GM23248 (cell line): ENCODE measurements around the gene TEAD2. TPM values are rescaled to one million over a fixed set of nuclear protein-coding genes. Genes with fewer than 3 reads are reported as not detected.
"Not testable (repeated sequence)": the region's sequence is repeated elsewhere in the genome, so short reads cannot be mapped to it uniquely, and the experiment has no call there.

Experiments used
- DNase-seq: peaks from one replicate; pipeline ENCODE4 v3.0.0-alpha.2; 2015
- H2AFZ ChIP-seq: fragments of 200-600 bp; sonication (generic); 2 replicates; pipeline ENCODE4 v1.6.1; 2016; ENCODE audit warnings: antibody characterized with exemption
- H3F3A ChIP-seq: fragments of 200-600 bp; sonication (generic); 2 replicates; pipeline ENCODE4 v1.6.1; 2016; ENCODE audit warnings: mild to moderate bottlenecking, antibody characterized with exemption, mixed run types; ENCODE audit not compliant: insufficient read depth
- H3K27ac ChIP-seq: fragments of 200-600 bp; sonication (generic); 2 replicates; pipeline ENCODE4 v1.5.1; 2016; ENCODE audit warnings: mild to moderate bottlenecking
- H3K27me3 ChIP-seq: fragments of 200-600 bp; sonication (generic); replicated peaks from 2 replicates; pipeline ENCODE4 v1.6.1; 2016; ENCODE audit warnings: mild to moderate bottlenecking; ENCODE audit not compliant: insufficient read depth
- H3K36me3 ChIP-seq: fragments of 200-600 bp; sonication (generic); 2 replicates; pipeline ENCODE4 v1.6.1; 2016; ENCODE audit warnings: low read depth, mild to moderate bottlenecking
- H3K4me1 ChIP-seq: fragments of 200-600 bp; sonication (generic); 2 replicates; pipeline ENCODE4 v1.6.1; 2016; ENCODE audit warnings: mild to moderate bottlenecking; ENCODE audit not compliant: insufficient read depth
- H3K4me2 ChIP-seq: fragments of 200-600 bp; sonication (generic); one replicate; pipeline ENCODE4 v1.6.1; 2016; ENCODE audit warnings: mild to moderate bottlenecking; ENCODE audit not compliant: unreplicated experiment
- H3K4me3 ChIP-seq: fragments of 200-600 bp; sonication (generic); 2 replicates; pipeline ENCODE4 v1.5.1; 2016; ENCODE audit warnings: mild to moderate bottlenecking
- H3K79me2 ChIP-seq: fragments of 200-600 bp; sonication (generic); 2 replicates; pipeline ENCODE4 v1.6.1; 2016; ENCODE audit warnings: mild to moderate bottlenecking; ENCODE audit not compliant: insufficient read depth
- H3K9ac ChIP-seq: fragments of 200-600 bp; sonication (generic); 2 replicates; pipeline ENCODE4 v1.6.1; 2016; ENCODE audit warnings: mild to moderate bottlenecking
- H3K9me2 ChIP-seq: fragments of 200-600 bp; sonication (generic); 2 replicates; pipeline ENCODE4 v1.6.1; 2016; ENCODE audit warnings: mixed run types, mild to moderate bottlenecking, moderate library complexity; ENCODE audit not compliant: insufficient read depth
- H3K9me3 ChIP-seq: fragments of 200-600 bp; sonication (generic); one replicate; pipeline ENCODE4 v1.6.1; 2017; ENCODE audit warnings: low read depth
- H4K20me1 ChIP-seq: fragments of 200-600 bp; sonication (generic); 2 replicates; pipeline ENCODE4 v1.6.0; 2016; ENCODE audit not compliant: insufficient read depth
- EZH2 ChIP-seq: fragments of 200-600 bp; sonication (generic); IDR thresholded peaks from 2 replicates; pipeline ENCODE4 v1.6.1; 2018; ENCODE audit warnings: antibody characterized with exemption, mild to moderate bottlenecking; ENCODE audit not compliant: insufficient read depth, poor library complexity, severe bottlenecking
- EZH2phosphoT487 ChIP-seq: fragments of 200-600 bp; sonication (generic); IDR thresholded peaks from 2 replicates; pipeline ENCODE4 v1.6.1; 2018; ENCODE audit warnings: antibody characterized with exemption, moderate library complexity, mild to moderate bottlenecking, low read depth; ENCODE audit not compliant: insufficient read depth
- WGBS, 2 experiments: methylation state at CpG; one replicate each; pipeline ENCODE4 v1.1.6; 2015 to 2017; ENCODE audit warnings: low lambda C conversion rate in 2 of 2, low coverage in 1 of 2; ENCODE audit errors: missing lambda C conversion rate in 2 of 2; 5-methylcytosine and 5-hydroxymethylcytosine counted together
- in situ Hi-C: fragments of 300-500 bp; cut with MboI; formaldehyde crosslinking; loops from 2 replicates; pipeline ENCODE4 v1.15.0; 2020
- polyA plus RNA-seq: library from polyadenylated mRNA; unstranded; fragments of >200 nt; fragmentation: Nextera tagmentation; extraction: Ambion mirVana; gene quantifications from 2 replicates; pipeline ENCODE4 v1.2.1, GENCODE V29; 2016
- total RNA-seq: library from RNA; depleted of rRNA; stranded (reverse); fragments of >200 nt; shearing (Covaris generic); gene quantifications from 2 replicates; pipeline ENCODE4 v1.2.3, GENCODE V29; 2014

The TEAD2 gene
- total and polyA plus RNA-seq, 2 experiments from 2014 or later: 7.8 to 18.7 TPM

DNA sequence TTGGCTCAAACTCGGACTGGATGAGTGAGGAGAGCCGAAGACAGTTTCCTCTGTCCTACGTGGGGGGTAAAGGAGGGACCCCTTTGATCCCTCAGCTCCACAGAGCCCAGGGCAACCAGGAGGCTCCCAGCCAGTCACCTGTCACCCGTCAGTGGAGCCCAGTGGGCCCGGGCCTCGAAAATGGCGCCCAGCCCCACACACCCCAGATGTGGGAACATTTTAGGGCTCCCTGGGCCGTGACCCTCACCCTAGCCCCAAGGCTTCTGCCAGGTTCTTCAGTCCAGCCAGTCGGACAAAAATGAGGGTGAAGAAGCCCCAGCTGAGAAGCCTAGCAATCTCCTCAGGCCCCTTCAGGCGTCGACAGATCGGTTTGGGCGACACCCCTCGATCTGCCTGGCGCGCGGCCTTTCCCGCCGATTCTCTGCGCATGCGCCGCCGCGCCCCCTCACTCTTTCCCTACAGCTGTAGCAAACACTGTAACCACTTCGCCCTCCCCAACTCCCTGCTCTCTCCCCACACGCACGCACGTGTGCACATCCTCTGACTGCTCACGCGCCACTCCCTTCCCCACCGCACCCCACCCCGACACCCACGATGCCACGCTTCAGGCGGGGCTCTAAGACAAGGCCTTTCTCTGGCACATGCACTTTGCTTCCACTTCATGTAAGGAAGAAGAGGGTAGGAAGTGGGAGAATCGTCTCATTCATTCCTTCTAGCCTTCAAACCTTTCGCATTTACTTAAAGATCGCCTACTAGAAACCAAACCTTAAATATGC is 37.2 kb downstream of the TEAD2 start, which contains the start of gene SLC6A16:
SLC6A16 (minus strand) TSS at position 391 of the 776 bp plus-strand sequence. CDS start 13,844 bp downstream, outside the sequence.
- Histone ChIP-seq H2AFZ (no peak within 1 kb of the TSS), H3K4me1 (no peaks in the 10 kb centered on the region), H3K4me3 (no peak within 1 kb of the TSS), H3K9ac (no peak within 1 kb of the TSS), H4K20me1 (no peaks in the 10 kb centered on the region), H3F3A (no peaks in the 10 kb centered on the region), H3K4me2 (no peak within 1 kb of the TSS), H3K9me2 (no peaks in the 10 kb centered on the region), H3K27me3 (no peaks in the 10 kb centered on the region), H3K79me2 (no peaks in the 10 kb centered on the region), H3K27ac (no peak within 1 kb of the TSS), H3K36me3 (no peaks in the 10 kb centered on the region), H3K9me3 (no peaks in the 10 kb centered on the region)
- in situ Hi-C loops: no loop called here
- WGBS, 2 experiments: 82 to 88% methylated on average over 29 to 37 of the region's 38 CpGs
- DNase-seq: no peak
- TF ChIP-seq EZH2: no peak
- TF ChIP-seq EZH2phosphoT487: no peak

DNA sequence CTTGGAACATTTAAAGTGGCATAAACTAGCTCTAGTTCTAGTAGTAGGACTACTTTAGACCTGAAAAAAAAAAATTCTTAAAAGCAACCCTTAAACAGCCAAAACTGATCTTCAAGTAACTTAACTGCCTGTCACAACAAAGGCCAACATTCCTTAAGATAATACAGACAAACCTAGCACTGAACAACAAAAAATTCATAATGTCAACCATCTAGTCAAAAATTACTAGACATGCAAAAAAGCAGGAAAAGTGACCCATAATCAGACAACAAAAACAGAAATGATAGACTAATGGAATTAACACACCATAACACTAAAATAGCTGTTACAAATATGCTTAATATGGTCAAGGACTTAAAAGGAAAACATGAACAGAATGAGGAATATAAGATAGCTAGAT is 43.9 kb downstream of the TEAD2 start:
- no peaks in the 10 kb centered on the region for H3K27me3 ChIP-seq
- in situ Hi-C loops: no loop called here
- no peaks in the 10 kb centered on the region for H3K36me3 ChIP-seq
- H3K4me2 ChIP-seq: no peak overlapping the region
- H4K20me1 ChIP-seq: no peaks in the 10 kb centered on the region
- no peaks in the 10 kb centered on the region for H3K9me3 ChIP-seq
- H3K79me2 ChIP-seq: no peaks in the 10 kb centered on the region
- H3F3A ChIP-seq: no peaks in the 10 kb centered on the region
- no peak for DNase-seq
- no peak overlapping the region for H3K4me3 ChIP-seq
- no peaks in the 10 kb centered on the region for H3K9me2 ChIP-seq
- no peak for TF ChIP-seq EZH2
- TF ChIP-seq EZH2phosphoT487: no peak
- no peak overlapping the region for H3K9ac ChIP-seq
- no peaks in the 10 kb centered on the region for H3K4me1 ChIP-seq
- H2AFZ ChIP-seq: no peak overlapping the region
- H3K27ac ChIP-seq: no peak overlapping the region

DNA sequence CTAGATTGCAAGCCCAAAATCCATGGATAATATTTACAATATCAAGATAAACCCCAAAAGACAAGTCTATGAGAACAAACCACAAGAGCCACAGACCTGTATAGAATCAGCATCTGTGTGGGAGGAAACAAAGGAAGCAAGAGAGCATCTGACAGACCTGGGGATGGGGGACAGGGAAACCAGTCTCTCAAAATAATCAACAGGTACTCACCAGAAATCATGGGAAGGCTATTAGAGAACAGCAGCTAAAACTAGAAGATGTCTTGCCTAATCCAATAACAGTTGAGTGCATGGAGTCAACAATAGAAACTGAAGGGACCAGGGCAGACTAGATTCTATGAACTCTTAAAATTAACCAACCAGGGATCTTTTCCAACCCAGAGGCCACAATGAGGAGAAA is 45.9 kb downstream of the TEAD2 start:
- Histone ChIP-seq H3K4me2 (no peak overlapping the region), H3K27me3 (no peaks in the 10 kb centered on the region), H3K9me3 (no peaks in the 10 kb centered on the region), H3K79me2 (no peaks in the 10 kb centered on the region), H3K9ac (no peak overlapping the region), H3K36me3 (no peaks in the 10 kb centered on the region), H3K4me1 (no peaks in the 10 kb centered on the region), H3K9me2 (no peaks in the 10 kb centered on the region), H3F3A (no peaks in the 10 kb centered on the region), H3K27ac (no peak overlapping the region), H4K20me1 (no peaks in the 10 kb centered on the region), H2AFZ (no peak overlapping the region), H3K4me3 (no peak overlapping the region)
- no peak for TF ChIP-seq EZH2phosphoT487
- no peak for TF ChIP-seq EZH2
- no peak for DNase-seq
- in situ Hi-C loops: no loop called here

DNA sequence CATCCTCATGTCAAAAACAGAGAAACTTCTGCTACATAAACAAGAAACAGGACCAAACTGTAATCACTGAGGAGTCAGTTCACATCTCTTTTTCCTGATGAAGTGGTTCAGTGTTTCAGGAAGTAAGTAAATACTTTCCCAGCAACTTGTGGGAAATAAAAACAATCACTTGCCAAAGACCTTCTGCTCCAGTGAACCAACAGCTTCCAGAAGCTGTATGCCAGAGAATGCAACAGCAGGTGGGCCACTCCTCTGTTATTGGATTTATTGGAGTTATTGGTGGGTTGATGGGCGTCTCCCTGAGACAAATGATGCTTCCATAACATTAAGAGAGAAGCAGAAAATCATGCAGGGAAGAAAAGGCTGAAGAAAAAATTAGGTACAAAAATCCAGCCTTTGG is 47.1 kb downstream of the TEAD2 start:
- Histone ChIP-seq H3K9me3 (no peaks in the 10 kb centered on the region), H3K27ac (no peak overlapping the region), H3K4me2 (no peak overlapping the region), H3K36me3 (no peaks in the 10 kb centered on the region), H3K27me3 (no peaks in the 10 kb centered on the region), H2AFZ (no peak overlapping the region), H3K79me2 (no peaks in the 10 kb centered on the region), H3F3A (no peaks in the 10 kb centered on the region), H3K4me3 (no peak overlapping the region), H3K4me1 (no peaks in the 10 kb centered on the region), H3K9me2 (no peaks in the 10 kb centered on the region), H3K9ac (no peak overlapping the region), H4K20me1 (no peaks in the 10 kb centered on the region)
- TF ChIP-seq EZH2phosphoT487 (no peak), EZH2 (no peak)
- 29 to 40% methylated on average over 1 of the region's 1 CpG for WGBS, 2 experiments
- in situ Hi-C loops: no loop called here
- DNase-seq: no peak

DNA sequence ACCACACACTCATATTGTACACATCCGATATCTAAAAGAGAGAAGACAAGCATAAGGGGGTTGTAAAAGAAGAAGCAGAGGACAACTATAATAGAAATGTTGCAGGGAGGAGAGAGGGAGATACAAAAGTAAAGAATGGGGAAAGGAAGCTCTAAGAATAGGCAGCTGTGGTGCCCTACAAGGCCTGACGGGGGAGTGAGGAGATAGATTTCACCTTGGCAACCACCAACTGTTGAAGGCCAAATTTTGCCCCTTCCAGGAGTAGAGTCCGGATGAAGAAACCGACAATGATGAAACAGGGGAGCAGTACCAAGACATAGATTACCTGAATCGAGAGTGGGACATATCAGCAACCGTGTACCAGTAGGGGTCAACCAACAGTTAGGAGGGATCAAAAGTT is 53.1 kb downstream of the TEAD2 start:
- H3K27ac ChIP-seq: no peak overlapping the region
- H3K4me1 ChIP-seq: no peaks in the 10 kb centered on the region
- H3K9ac ChIP-seq: no peak overlapping the region
- in situ Hi-C loops: no loop called here
- H2AFZ ChIP-seq: no peak overlapping the region
- H3K4me3 ChIP-seq: no peak overlapping the region
- H4K20me1 ChIP-seq: no peaks in the 10 kb centered on the region
- no peaks in the 10 kb centered on the region for H3K79me2 ChIP-seq
- no peaks in the 10 kb centered on the region for H3K9me2 ChIP-seq
- no peak overlapping the region for H3K4me2 ChIP-seq
- H3K9me3 ChIP-seq: no peaks in the 10 kb centered on the region
- whole genome bisulfite sequencing, 2 experiments: 85 to 88% methylated on average over 6 of the region's 6 CpGs
- no peaks in the 10 kb centered on the region for H3K27me3 ChIP-seq
- H3K36me3 ChIP-seq: no peaks in the 10 kb centered on the region
- DNase-seq: no peak
- H3F3A ChIP-seq: no peaks in the 10 kb centered on the region
- no peak for TF ChIP-seq EZH2phosphoT487
- TF ChIP-seq EZH2: no peak

DNA sequence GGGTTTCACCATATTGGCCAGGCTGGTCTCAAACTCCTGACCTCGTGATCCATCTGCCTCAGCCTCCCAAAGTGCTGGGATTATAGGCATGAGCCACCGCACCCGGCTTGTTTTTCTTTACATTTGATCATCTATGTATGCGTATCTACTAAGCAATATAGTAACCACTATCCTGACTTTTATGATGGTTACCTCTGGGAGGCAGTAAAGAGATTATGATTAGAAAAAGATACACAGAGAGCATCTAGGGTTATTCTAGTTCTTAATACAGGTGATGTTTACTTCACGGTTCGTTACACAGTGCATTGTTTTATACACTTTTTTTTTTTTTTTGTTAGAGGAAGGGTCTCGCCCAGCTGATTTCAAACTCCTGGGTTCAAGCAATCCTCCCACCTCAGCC is 55.5 kb downstream of the TEAD2 start:
- H3K9me3 ChIP-seq, H3K27ac ChIP-seq, H3K4me3 ChIP-seq, H2AFZ ChIP-seq, H3K4me1 ChIP-seq, H4K20me1 ChIP-seq, H3K79me2 ChIP-seq, H3K4me2 ChIP-seq, H3K9ac ChIP-seq, DNase-seq, H3K36me3 ChIP-seq, H3K9me2 ChIP-seq, H3F3A ChIP-seq, H3K27me3 ChIP-seq, in situ Hi-C loops: not testable (repeated sequence)
- WGBS, 2 experiments: 59 to 66% methylated on average over 7 of the region's 7 CpGs
